NCI-H2227 treated with DMSO at 0.1 percent for 48 hours (cell line): ENCODE results near the gene COL13A1.
A peak's percentile ranks its signal among the peaks of the same experiment; 100 is the strongest.

ENCODE experiments used
- DNase-seq: peaks from one replicate; lab custom pipeline; 2025; lab: John Stamatoyannopoulos, UW

COL13A1 gene

GRCh38 chr10:69801434-69802315, at the start of gene COL13A1:
Gene COL13A1, plus strand, starts transcription at chr10:69801906. Its CDS starts 518 bp downstream, at chr10:69802424.
- DNase-seq, result no peak

DNA sequence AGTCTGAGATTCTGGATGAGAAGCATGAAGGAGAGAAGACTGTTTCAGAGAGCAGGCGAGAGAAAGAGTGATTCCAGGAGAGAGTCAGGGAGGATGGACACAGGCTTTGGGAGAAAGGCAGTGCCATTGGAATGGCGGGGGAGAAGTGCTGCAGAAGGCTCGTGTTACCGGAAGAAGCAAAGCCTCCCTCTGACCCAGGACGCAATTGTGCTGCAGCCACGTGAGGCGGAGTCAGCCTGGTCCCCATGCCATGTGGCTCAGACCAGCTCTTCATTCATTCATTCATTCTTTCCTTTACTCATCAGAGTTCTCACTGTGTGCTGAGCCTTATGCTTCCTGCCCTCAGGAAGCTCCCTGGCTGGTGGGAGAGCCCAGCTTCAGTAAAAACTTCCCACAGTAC, 49.2 kb upstream of the COL13A1 start:
- DNase-seq, result no peak

GRCh38 chr10:69756279-69756678, 45.4 kb upstream of the COL13A1 start:
- no peak for DNase-seq

GRCh38 chr10:69757206-69757552, 44.5 kb upstream of the COL13A1 start:
- no peak for DNase-seq

DNA sequence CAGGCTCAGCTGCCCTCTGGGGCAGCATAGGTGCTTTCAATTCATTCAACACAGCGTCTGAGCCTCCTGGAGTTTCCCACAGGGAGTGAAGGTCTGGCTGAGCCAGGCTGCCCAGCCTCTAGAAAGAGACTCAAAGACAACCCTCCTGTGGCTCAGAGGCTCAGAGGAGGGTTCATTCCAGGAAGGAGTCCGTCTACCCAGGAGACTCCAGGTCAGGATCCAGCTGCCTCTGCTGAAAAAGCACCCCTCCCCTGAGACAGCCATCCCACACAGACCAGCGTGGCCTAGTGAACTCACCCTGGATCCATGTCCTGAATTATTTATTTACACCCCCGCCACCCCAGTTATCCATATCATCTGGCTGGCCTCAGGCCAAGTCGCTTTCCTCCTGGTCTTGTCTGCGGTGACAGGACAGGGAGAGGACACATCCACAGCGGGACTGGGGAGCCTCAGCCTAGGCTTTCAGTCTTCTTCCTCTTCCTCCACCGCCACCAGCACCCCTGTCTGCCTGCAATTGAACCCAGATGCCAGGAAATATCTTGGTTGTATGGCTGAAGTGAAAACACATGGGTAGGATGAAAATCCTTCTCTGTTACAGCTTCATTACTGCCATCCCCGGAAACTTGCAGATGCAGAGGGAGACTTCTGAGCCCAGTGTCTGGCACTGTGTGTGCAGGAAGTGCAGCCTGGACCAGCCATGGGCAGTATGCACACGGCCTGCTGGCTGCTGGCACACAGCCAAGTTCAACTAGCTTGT, 44.0 kb upstream of the COL13A1 start:
- peak; percentile 28 for DNase-seq

- DNase-seq, result no peak
Measured at GRCh38 chr10:69758310-69758728, 43.4 kb upstream of the COL13A1 start.

- DNase-seq, result no peak
Measured at GRCh38 chr10:69759641-69760040, 42.1 kb upstream of the COL13A1 start.

DNA sequence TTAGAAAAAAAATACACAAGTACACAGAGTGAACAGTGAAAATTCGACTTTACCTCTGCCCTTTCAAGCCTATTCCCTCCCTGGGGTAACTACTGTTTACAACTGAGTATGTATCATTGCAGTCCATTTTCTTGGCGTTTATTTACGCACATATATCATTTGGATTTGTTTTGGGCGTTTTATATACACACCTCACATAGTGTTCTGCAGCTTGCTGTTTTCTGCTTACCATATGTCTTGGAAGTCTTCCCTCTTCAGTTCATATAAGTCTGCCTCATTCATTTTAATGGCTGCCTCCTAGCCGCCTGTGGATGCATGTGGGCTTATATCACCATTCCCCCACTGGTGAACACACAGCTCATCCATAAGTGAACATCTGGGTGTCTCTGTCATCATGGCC, 41.6 kb upstream of the COL13A1 start:
- DNase-seq, result no peak

GRCh38 chr10:69761320-69761719, 40.4 kb upstream of the COL13A1 start:
- DNase-seq, result no peak

- no peak for DNase-seq
Measured at GRCh38 chr10:69766161-69766910, 35.4 kb upstream of the COL13A1 start.

DNA sequence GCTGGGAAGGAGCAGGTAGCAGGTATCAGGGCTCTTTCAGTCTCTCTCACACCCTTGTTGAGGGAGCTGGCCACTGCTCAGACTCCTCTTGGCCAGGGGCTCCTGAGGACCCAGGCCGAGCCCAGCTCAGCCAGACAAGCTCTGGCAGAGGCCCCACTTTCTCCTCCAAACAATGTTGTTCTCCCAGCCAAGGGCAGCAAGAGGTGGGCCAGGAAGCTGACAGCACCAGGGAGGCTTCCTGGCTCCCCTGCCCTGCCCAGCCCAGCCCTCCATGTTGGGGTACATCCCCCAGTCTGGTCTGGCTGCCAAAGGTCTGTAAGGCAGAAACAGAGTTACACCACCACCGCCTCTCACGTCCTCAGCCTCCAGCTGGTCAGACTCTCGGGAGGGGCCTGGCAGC, 33.9 kb upstream of the COL13A1 start:
- DNase-seq, result no peak

DNA sequence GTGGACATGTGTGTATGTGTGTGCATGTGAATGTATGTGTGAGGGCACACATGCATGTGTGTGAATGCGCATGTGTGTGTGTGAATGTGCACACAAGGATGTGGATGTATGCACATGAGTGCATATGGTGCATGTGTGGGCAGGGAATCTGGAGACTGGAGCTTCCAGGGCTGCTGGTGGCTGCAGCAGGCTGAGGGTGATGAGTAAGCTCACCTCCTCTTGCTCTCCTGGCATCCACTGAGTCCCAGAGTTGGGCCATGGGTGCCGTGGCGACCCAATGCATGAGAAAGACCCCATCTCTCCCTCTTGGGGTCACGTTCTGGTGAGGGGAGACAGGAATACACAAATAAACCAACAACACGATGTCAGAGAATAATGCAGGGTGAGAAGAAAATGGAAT, 33.3 kb upstream of the COL13A1 start:
- DNase-seq, result no peak

DNA sequence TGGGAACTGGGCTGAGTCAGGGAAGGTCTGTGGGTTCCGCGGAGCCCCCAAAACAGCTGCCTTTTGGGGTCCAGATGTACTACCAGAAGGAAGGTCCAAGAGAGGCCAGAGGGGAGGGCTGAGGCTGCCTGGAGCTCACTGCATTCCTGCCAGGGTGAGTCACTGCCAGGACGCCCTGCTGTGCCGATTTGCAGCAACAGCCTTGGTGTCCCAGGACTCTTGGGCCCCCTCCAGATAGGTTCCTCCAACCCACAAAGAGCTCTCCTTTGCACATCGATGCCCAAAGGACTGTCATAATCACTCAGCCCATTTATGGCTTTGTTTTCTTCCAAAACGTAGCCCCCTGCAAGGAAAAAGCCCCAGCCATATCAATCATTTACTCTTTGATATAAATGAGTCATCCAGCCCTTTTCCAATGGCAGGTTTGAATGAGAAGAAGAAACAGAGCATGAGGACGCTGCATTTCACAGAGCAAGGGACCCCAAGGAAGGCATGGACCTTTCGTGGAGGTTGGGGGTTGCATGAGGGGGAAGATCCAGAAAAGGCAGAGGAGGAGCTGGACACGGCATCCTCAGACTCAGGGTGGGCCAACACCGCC, 32.2 kb upstream of the COL13A1 start:
- DNase-seq, result no peak

DNA sequence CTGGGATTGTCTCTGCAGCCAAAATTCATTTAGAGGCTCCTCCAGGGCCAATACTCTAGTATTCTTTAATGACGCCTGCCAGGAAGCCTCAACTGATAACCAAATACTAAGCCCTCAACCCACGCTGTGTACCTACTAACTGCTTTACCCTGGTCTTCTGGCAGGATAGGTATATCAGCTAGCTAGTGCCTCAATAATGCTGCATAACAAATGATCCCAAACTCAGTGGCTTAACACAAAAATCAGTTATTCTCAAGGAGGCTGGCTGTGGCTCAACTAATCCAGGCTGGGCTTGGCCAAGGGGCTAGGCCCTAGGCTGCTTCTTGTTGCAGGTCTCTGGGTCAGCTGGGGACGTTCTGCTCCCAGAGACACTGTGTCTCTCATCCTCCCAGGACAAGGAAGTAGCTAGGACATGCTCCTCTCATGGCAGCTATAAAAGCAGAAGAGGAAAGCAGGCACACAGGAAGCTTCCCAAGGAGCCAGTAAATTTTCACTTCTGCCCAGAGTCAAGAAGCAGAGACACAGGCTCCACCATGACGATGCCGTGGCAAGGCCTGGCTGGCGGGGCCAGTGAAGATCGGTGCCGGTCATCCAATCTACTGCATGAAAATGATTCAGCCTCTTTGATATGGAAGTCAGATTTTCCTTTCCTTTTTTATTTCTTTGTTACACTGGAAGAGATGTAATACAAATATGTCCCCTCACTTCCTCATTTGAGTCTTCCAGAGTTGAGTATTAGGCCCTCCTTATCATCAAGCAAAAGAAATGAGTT, 28.6 kb upstream of the COL13A1 start:
- no peak for DNase-seq

DNA sequence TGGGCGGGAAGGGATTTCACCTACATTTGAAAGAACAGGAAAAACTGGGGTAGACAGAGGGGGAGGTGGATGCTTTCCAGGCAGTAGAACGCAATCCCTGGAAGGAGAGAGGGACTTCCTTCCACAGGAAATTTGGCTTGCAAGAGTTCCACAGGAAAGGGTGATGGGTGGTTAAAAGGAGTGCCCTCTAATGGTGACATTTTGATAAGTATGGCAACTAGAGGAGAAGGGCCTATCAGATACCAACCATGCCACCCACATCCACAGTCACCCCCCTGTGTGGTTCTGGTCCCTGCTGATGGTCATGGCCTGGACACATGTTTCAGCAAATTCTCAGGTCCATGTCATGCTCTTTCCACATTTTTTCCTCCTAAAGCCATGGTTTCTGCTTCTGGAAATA, 27.1 kb upstream of the COL13A1 start:
- DNase-seq, result no peak

DNA sequence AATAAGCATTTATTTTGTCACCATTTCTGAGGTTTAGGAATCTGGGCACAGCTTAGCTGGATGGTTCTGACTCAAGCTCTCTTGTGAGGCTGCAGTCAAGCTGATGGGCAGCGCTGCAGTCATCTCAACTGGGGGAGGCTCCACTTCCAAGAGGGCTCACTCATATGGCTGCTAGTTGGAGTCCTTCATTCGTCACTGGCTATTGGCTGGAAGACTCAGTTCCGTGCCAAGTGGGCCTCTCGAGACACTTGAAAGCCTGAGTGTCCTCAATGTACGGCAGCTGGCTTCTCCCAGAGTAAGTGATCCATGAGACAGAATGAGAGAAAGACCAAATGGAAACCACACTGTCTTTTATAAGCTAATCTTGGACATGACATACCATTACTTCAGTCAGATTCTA, 21.6 kb upstream of the COL13A1 start:
- DNase-seq, result no peak

GRCh38 chr10:69781576-69781975, 20.1 kb upstream of the COL13A1 start:
- DNase-seq, result no peak

DNA sequence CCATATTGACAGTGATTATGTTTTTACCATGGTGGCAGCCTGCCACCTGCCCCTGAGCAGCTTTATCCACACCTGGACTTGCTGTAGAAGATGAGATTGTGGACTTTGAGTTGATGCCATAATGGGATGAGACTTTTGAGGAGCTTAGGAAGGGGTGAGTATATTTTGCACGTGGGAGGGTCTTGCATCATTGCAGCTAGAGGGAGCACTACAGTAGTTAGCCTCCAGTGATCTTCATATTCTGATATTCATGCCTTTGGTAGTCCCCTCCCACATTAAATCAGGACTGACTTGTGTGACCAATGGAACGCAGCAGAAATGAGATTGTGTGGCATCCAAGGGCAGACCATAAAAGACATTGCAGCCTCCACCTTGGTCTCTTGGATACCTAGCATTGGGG, 18.2 kb upstream of the COL13A1 start:
- DNase-seq, result no peak

DNA sequence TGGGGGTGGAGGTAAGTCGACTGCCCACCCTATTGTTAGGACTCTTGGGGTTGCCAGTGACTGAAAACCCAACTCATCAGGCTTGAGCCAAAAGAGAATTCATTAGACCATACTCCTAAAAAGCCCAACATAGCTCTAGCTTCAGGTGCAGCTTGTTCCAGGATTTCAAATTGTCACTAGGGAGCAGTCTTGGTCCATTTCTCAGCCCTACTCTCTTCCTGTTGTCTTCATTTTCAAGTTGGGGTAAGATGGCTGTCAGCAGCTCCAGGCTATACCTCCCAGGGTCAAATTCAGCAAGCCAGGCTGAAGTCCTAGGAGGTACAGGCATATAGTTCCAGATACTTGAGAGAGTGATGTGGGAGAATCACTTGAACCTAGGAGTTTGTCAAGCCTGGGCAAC, 14.9 kb upstream of the COL13A1 start:
- DNase-seq, result no peak

GRCh38 chr10:69787681-69788080, 14.0 kb upstream of the COL13A1 start:
- no peak for DNase-seq

- no peak for DNase-seq
Measured at GRCh38 chr10:69789164-69789576, 12.5 kb upstream of the COL13A1 start.
